Lower leg skin (tissue), 4 donors: ENCODE results near the gene CERK. TPM values are rescaled to one million over a fixed set of nuclear protein-coding genes. Genes with fewer than 3 reads are reported as not detected.

Experiments
- DNase-seq, 2 donors: peaks; one replicate each; pipeline ENCODE4 v3.0.0-alpha.2; 2019; ENCODE audit warnings: low spot score in 2 of 2
- H3K4me3 ChIP-seq: fragments of 200-600 bp; sonication (generic); 2 replicates; pipeline ENCODE4 v1.5.1; 2017; ENCODE audit warnings: mild to moderate bottlenecking, low read depth; ENCODE audit not compliant: poor library complexity, severe bottlenecking
- POLR2A ChIP-seq, 2 donors: fragments of 450-650 bp; IDR thresholded peaks; one replicate each; pipeline ENCODE4 v1.6.1; 2016 to 2017; ENCODE audit warnings: antibody characterized with exemption in 2 of 2, mild to moderate bottlenecking in 1 of 2, moderate library complexity in 1 of 2
- WGBS, 2 donors: methylation state at CpG; one replicate each; pipeline ENCODE4 v1.1.5; 2018; 5-methylcytosine and 5-hydroxymethylcytosine counted together
- intact Hi-C: fragments of 100-400 bp; cut with DNase I; formaldehyde crosslinking; loops from one replicate; pipeline ENCODE4 v1.15.0; 2023; ENCODE audit warnings: low total_unique reads
- total RNA-seq, 4 donors: library from RNA; depleted of rRNA; stranded (reverse); fragments of >200 nt; gene quantifications; one replicate each; pipeline ENCODE4 v1.1.0, GENCODE V29; 2016
- TF ChIP-seq, protein P1 (sequence below), 3 donors: fragments of 450-650 bp; IDR thresholded peaks; one replicate each; pipeline ENCODE4 v1.5.1; 2016; ENCODE audit warnings: antibody characterized with exemption in 3 of 3, mild to moderate bottlenecking in 3 of 3, moderate library complexity in 2 of 3

The CERK gene
- total RNA-seq, 4 donors from 2014 or later = 38.9 to 49.6 (median 41.5) TPM

DNA sequence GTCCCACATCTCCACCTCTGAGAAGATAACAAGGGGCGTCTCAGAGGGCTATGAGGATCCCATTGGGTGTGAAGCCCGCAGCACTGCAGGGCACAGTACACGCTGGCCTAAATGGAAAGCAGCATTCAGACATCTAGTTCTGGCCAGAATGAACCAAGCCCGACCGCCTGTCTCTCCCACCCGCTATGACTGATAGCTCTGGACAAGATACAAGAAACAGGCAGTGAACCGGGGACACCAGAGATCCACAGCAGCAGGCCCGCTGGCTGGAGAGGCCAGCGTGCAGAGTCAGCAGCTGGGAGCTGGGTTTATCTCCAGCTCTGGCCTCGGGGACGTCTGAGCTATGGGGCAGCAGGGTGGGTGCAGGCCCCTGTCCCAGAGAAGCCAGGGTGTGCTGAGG is 9.6 kb downstream of the CERK start:
- H3K4me3 ChIP-seq = no peak overlapping the region
- TF ChIP-seq POLR2A (IDR thresholded peaks at IDR 0.05) = no peak
- TF ChIP-seq, protein P1, sequence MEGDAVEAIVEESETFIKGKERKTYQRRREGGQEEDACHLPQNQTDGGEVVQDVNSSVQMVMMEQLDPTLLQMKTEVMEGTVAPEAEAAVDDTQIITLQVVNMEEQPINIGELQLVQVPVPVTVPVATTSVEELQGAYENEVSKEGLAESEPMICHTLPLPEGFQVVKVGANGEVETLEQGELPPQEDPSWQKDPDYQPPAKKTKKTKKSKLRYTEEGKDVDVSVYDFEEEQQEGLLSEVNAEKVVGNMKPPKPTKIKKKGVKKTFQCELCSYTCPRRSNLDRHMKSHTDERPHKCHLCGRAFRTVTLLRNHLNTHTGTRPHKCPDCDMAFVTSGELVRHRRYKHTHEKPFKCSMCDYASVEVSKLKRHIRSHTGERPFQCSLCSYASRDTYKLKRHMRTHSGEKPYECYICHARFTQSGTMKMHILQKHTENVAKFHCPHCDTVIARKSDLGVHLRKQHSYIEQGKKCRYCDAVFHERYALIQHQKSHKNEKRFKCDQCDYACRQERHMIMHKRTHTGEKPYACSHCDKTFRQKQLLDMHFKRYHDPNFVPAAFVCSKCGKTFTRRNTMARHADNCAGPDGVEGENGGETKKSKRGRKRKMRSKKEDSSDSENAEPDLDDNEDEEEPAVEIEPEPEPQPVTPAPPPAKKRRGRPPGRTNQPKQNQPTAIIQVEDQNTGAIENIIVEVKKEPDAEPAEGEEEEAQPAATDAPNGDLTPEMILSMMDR (IDR thresholded peaks at IDR 0.05) = no peak
- intact Hi-C loops = no loop called here
- no peak for DNase-seq
- WGBS, 2 donors = 71 to 77% methylated on average over 10 to 11 of the region's 11 CpGs

DNA sequence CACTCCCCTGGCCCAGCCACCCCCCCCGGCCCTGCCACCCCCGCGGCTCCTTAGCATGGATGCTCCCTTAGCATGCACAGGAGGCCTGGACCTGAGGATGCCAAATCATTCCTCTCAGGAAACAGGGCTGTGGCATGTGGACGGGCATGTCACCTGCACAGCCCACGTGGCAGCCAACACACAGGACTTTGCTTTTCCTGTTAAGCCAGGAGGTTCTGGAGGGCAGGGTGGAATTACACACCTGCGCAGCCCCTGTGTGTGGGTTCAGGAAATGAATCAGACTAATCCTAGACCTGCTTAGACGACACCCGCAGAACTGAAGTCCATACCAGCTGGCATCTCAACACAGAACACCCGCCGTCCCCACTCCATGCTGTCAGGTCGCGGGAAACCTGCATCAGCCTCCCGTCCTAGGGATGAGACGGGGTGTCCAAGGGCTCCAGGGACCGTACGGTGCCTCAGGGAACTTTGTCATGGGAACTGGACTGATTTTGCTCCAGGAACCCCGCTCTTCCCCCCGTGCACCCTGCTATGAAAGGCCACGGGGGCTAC is 10.2 kb downstream of the CERK start:
- DNase-seq = no peak
- no peak for TF ChIP-seq POLR2A (IDR thresholded peaks at IDR 0.05)
- TF ChIP-seq, protein P1 (IDR thresholded peaks at IDR 0.05) = no peak
- 89 to 93% methylated on average over 17 to 18 of the region's 19 CpGs for WGBS, 2 donors
- H3K4me3 ChIP-seq = no peak overlapping the region
- intact Hi-C loops = no loop called here

DNA sequence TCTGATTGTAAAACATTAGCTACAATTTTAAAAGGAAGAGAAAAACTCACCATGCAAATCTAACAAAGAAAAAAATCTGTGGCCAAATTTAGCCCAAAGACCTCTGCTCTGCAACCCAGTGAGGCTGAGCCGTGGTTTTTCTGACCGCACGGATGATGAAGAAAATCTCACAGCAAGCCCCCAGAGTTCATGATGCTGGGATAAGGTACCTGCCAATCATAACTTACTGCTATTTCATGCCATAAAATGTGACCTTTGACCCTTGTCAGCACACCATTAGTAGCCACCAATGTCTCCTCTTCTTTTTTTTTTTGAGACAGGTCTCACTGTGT is 11.1 kb downstream of the CERK start:
- intact Hi-C loops = no loop called here
- 92% methylated on average over 3 of the region's 3 CpGs for WGBS, 2 donors
- DNase-seq = no peak
- no peak overlapping the region for H3K4me3 ChIP-seq
- no peak for TF ChIP-seq POLR2A (IDR thresholded peaks at IDR 0.05)
- TF ChIP-seq, protein P1 (IDR thresholded peaks at IDR 0.05) = no peak

DNA sequence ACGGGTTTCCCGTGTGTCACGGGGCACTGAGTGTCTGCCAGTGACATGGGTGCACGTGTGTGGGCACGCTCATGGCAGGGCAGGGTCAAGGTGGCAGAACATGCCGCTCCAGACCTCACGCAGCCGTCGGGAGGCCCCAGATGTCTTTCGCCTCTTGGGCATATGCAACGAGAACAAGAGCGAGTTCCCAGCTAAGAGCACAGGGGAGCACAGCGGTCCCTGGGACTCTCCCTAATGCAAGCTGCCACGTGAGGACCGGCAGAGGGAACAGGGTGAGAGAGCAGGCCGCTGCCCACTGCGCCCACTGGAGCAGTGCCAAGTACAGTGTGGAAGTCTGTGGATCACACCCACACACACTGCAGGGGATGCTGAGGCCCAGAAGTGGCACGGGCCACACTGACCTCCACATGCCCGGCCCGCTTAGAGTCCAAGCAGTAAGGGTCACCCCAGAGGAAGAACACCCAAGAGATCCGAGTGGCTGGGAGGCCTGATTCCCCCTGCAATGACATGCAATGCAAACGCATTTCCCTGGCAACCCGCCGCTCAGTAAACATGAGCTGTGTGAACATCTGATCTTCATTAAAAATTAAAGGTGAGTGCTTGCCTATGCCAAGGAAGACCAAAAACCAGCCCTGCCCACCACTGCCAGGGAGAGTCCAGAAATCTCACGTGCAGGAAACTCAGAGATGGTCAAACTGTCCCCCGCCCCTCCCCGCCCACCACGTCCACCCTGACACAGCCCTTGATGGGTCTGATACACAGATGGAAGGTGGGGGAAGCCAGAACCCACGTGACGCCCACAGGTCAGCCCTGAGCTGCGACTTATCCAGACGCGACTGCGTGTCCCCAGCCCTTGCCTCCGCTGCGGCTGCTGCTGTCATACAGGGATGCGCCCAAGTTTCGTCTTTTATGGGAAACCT is 11.7 kb downstream of the CERK start:
- TF ChIP-seq POLR2A (IDR thresholded peaks at IDR 0.05) = no peak
- TF ChIP-seq, protein P1 (IDR thresholded peaks at IDR 0.05) = no peak
- intact Hi-C loops = no loop called here
- WGBS, 2 donors = 68 to 75% methylated on average over 34 to 35 of the region's 38 CpGs
- H3K4me3 ChIP-seq = no peak overlapping the region
- no peak for DNase-seq

DNA sequence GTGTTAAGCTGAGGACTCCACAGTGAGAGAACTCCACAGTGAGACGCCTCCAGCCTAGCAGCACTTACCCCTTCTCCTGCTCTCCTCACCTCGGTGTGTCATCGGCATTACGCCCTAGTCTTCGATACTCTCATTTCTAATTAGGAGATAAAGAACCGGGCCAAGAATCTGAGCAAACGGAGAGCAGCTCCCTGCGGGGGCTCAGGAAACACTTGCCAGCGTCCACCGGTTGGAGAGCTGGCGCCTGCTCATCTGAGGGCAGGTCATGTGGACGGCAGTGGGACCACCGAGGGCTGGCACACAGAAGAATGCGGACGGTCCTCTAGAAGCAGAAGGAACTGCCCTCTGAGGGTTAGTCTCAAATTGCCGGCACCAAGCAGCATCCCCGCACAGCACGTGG is 13.0 kb downstream of the CERK start:
- no peak for DNase-seq
- WGBS, 2 donors = 89 to 90% methylated on average over 15 to 18 of the region's 18 CpGs
- no peak overlapping the region for H3K4me3 ChIP-seq
- no peak for TF ChIP-seq POLR2A (IDR thresholded peaks at IDR 0.05)
- intact Hi-C loops = no loop called here

DNA sequence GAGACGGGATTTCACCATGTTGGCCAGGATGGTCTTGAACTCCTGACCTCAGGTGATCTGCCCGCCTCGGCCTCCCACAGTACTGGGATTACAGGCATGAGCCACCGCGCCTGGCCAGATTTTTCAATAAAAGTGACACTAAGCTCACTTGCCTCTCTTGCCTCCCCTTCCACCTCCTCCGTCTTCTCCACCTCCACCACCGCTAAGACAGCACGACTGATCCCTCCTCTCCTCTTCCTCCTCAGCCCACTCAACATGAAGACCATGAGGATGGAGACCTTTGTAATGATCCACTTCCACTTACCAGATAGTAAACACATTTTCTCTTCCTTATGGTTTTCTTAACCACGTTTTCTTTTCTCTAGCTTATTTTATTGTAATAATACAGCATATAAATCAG is 14.2 kb downstream of the CERK start:
- DNase-seq = no peak
- no peak overlapping the region for H3K4me3 ChIP-seq
- TF ChIP-seq, protein P1 (IDR thresholded peaks at IDR 0.05) = no peak
- no peak for TF ChIP-seq POLR2A (IDR thresholded peaks at IDR 0.05)
- 94 to 96% methylated on average over 9 of the region's 9 CpGs for WGBS, 2 donors
- intact Hi-C loops = no loop called here
